Stimulated activated CD8-positive, alpha-beta memory T cell treated with anti-CD3 and anti-CD28 coated beads, Interleukin-4, amount 100 ng/mL, for 4 hours (primary cell): ENCODE data around the gene PLBD2.

Experiments
- DNase-seq, 2 donors: peaks; one replicate each; pipeline ENCODE4 v3.0.0-alpha.2; 2020; ENCODE audit warnings: low read depth in 2 of 2, low spot score in 1 of 2

The PLBD2 gene

DNA sequence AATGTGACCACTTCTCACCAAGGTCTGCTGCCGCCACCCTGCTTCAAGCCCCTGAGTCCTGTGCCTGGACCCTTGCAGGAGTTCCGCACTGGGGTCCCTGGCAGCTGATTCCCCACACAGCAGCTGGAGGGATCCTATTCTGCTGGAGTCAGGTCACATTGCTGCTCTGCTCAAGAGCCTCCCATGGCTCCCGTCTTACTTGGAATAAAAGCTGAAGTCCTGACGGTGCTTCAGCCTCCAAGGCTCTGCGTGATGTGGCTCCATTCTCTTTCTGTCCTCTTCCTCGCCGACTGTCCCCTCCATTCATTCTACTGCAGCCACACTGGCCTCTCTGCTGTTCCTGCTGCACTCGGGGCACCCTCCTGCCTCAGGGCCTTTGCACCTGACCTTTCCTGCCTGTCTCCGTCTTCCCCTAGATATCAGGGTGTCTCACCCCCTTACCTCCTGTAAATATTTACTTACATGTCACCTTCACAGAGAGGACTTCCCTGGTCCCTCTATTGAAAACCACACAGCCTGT is 56.2 kb downstream of the PLBD2 start:
- no peak for DNase-seq

DNA sequence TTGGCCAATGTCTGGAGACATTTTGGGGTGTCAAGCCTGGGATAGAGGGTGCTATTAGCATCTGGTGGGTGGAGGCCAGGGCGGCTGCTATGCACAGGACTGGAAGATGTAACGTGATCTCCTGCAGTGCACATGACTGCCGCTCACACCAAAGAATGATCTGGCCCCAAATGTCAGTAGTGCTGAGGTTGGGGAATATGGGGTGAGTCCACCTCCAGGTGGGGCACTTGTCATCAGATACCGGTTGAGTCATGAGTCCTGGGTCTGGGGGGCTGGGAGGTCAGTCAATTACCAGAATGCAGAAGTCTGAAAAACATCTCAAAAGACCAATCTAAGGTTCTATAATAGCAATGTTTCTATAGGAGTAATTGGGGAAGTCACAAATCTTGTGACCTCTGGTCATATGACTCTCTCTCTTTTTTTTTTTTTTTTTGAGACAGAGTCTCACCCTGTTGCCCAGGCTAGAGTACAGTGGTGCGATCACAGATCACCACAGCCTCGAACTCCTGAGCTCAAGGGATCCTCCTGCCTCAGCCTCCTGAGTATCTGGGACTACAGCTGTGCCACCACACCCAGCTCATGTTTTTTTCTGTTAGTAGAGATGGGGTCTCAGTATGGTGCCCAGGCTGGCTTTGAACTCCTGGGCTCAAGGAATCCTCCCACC is 57.8 kb downstream of the PLBD2 start:
- DNase-seq, result no peak

DNA sequence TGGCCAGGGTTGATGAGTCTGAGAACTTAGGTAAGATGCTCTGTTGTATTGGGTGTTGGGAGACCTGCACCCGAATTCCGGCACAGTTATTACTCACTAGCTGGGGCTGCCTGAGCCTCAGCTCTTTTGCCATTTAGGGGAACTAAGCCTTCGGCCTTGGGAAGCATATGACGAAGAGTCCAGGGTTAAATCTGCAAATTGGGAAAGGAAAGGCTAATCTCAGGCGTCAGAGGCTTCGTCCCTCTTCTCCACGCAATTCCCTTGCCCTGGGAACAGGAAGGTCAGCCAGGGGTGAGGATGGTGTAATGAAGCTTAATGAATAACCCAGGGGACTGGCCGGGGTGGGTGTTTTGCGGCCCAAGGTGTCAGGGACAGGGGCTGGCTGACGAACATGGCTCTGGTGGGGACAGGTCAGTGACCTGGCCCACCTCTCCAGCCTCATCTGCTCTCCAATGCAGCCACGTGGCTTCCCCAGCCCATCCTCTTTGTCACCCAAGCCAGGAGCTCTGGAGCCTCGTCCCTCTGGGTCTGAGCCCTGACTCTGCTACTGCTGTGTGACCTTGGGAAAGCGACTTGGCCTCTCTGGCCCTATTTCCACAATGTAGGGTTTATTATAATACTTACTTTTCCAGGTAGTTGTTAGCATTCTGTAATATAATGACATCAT is 60.0 kb downstream of the PLBD2 start:
- DNase-seq, result no peak

DNA sequence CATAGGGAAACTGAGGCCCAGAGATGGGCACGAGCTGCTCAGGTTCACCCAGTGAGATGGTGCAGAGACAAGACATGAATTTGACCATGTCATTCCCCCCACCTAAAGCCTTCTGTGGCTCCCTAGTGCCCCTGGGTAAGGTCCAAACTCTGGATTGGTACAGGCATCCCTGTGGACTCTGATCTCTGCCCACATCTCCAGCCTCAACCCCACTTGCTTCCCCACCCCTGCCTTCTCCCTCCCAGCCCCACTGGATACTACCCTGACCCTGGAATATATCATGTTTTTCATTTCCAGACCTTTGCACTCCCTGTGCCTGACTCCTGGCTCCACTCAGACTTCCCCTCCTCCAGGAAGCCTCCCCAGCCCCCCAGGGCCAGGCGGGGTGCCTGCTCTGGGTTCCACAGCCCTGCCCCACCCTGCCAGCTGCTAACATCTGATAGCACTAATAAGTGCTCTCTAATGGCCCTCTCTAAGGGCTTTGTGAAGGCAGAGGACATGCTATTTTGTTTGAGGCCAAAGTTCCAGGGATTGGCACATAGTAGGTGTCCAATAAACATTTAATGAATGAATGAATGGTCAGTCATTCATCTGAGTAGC is 62.7 kb downstream of the PLBD2 start:
- DNase-seq, result no peak

DNA sequence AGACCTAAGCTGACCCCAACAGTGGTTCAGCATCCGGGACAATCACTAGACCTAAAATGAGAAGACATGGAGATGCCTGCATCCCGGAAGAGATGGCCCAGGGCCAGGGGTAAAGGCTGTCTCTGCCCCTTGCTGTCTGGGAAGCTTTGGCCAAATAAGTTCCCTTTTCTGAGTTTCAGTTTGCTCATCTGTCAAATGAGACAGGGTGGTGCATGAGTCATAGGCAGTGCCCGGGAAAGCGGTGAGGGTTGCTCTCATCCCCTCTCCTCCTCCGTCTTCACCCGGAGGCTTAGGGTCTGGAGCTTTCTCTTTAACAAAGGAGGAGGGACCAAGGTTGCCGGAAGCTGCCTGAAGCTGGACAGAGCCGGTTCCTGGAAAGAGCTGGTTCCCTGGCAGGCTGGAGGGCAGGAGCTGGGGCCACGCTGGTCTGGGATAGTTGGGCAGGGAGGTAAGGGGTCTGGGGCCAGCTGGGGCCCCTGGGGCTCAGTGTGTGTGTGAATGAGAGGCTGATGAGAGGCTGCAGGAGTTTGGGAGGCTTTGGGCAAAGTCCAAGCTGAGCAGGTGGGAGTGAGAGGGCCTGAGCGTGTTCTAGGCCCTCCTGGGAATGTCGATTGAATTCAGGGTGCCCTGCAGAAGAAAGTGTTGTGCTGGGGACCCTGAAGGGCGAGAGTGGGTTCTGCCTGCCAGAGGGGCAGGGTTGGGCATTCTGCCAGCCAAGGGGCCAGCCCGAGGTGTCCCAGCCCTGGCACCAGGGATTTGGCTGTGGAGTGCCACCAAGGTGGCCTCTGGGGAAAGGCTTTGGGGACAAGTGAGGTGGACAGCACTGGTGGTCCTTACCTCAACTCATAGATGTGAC is 63.9 kb downstream of the PLBD2 start, which contains the start of gene SDSL:
SDSL (plus strand) TSS at position 351 of the 856 bp plus-strand sequence. CDS start 5,603 bp downstream, outside the sequence.
- no peak for DNase-seq

DNA sequence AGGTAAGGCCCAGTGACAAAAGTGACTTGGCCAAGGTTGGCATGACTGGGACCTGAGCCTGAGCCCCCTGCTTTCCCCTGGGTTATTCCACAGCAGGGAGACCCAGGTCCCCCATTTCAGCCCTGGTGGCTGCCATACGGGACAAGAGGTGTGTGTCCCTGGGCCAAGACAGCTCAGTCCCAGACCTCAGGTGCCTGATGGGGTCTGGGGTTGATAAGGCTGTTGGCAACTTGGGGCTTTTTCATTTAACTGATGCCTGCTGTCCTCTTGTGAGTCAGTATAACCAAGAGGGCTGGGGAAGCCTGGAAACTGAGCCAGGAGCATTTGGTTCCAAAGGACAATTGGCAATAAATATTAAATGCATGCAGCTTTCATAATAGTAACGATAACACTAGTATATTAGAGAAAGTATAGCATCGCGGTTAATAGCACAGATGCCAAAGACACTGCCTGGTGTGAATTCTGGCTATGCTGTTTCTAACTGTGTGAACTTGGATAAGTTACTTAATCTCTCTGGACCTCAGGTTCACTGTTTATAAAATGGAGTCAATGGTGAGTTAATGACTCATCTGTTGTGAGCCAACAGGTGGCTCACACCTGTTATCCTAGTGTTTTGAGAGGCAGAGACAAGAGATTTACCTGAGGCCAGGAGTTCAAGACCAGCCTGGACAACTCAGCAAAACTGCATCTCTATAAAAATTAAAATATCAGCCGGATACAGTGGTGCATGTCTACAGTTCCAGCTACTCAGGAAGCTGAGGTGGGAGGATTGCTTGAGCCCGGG is 64.7 kb downstream of the PLBD2 start:
- DNase-seq, result no peak

DNA sequence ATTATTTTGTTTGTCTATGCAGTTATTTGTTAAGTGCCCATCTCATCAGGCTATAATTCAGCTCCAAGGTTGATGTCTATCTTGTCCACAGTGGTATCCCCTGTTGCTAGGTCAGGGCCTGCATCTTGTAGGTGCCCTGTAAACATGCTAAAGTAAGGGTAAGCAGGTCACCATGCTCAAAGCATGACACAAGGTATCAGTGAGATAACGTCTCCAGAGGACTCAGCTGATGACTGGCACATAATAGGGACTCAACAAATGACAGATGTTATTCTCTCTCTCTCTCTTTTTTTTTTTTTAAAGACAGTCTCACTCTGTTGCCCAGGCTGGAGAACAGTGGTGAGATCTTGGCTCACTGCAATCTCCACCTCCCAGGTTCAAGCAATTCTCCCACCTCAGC is 66.1 kb downstream of the PLBD2 start:
- no peak for DNase-seq

DNA sequence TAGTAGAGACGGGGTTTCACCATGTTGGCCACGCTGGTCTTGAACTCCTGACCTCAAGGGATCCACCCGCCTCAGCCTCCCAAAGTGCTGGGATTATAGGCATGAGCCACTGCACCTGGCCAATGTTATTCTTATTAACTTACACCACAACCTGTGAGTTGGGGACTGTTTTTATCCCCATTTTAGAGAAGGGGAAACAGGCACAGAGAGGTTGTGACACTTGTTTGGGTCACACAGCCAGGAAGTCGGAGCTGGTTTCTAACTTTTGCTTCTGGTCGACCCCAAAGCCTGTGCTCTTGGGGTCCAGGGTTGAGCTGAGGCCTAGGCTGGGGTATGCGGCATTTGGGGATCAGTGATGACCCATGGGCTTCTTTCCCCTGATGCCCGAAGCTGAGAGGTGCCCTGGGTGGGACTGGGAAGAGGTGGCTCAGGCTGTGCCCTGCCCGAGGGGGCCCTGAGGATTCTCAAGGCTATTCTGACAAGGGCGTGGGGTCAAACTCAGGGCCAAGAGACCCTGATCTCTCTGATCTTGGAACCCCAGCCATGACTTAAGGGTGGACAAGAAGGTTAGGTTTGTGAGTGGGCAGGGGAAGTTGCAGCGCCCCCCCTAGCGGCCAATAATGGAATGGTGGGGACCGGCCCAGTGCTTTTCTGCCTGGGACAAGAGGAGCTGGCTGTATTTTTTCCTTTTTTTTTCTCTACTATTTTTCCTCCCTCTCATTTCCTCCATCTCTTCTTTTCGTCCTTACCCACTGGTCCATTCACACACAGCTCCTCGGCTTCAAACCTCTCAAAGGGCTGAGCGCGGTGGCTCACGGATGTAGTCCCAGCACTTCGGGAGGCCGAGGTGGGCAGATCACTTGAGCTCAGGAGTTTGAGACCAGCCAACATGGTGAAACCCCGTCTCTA is 66.8 kb downstream of the PLBD2 start:
- peak in 1 of 2 donors; percentile 18 for DNase-seq

DNA sequence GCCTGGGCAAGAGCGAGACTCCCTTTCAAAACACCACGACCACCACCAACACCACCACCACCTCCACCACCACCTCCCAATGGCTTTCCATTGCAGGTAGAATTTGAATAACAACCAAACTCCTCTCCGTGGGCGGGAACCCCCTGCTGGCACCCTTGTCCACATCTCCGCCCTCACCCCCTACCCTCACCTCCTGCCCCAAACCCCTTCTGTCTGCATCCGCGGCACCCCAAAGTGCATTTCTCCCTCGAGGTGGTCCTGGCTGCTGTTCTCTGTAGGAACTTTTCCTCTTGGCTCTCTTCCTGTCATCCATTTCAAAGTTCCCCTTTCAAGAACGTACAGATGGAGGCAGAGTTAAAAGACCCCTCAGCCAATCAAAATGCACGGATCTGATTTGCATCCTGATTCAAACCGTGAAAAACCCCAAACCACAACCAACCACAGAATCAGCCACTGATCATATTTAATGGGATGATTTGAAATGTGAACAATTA is 67.6 kb downstream of the PLBD2 start:
- no peak for DNase-seq

DNA sequence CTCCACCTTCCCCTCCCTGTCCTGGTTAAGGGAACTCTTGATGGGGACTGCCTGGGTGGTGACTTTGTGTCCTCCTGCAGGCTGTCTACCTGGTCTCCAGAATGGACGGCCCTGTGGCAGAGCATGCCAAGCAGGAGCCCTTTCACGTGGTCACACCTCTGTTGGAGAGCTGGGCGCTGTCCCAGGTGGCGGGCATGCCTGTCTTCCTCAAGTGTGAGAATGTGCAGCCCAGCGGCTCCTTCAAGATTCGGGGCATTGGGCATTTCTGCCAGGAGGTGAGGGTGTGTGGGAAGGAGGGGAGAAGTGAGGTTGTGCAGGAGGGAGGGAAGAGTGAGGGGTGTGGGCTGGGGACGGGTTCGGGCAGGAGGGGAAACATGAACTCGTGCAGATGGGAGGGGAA is 69.5 kb downstream of the PLBD2 start:
- DNase-seq, result no peak

DNA sequence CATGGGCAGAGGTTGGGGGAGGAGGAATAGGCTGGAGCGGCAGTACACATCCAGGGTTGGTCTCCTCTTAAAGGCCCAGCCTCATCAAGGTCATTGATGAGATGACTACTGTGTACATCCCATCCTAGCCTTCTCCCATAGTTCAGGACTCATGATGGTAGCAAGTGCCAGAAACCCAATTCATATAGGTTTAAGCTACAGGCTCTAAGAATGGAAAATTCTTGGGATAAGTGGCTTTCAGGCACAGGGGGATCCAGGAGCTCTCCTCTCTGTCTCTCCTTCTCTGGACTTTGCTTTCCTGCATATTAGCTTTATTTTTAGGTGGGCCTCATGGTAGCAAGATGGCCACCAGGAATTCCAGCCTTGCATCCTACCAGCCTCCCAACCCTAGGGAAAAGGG is 70.1 kb downstream of the PLBD2 start:
- no peak for DNase-seq

DNA sequence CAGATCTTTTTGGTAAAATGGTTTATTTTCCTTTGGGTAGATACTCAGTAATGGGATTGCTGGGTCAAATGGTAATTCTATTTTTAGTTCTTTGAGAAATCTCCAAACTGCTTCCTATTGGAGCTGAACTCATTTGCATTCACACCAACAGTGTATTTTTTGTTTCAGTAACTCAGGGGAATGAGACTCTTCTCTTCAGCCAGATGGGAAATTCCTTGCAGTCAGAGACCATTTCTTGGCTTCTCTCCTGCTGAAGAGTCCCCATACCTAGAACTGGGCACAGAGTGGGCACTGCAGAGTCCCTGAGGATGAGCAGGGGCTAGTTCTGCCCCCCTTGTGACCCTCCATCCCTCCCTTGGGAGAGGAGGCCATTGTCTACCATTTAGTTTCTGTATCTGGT is 74.6 kb downstream of the PLBD2 start:
- DNase-seq, result no peak

DNA sequence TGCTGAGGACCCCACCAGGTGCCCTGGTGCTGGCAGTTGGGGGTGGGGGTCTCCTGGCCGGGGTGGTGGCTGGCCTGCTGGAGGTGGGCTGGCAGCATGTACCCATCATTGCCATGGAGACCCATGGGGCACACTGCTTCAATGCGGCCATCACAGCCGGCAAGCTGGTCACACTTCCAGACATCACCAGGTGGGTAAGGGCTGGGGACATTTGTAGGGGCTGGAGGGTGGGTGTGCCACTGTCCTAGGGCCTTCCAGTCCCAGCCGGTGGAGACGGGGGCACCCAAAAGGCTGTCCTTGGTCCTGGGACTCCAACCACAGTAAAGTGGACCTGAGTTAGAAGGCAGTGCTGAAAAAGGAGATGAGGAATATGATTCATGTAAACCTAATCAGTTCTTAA is 77.0 kb downstream of the PLBD2 start:
- DNase-seq, result no peak

DNA sequence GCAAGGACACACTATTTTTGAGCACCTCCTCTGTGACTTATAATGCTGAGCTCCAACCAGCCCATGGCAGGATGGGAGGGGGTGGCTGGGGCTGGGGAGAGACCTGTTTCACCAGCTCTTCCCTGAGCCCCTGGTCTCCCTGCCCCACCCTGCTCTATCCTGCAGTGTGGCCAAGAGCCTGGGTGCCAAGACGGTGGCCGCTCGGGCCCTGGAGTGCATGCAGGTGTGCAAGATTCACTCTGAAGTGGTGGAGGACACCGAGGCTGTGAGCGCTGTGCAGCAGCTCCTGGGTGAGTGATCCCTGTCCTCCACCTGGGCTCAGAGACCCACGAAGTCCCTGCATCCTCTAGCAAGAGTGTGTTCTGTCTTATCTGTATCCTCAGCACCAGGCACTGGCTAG is 78.2 kb downstream of the PLBD2 start:
- no peak for DNase-seq

DNA sequence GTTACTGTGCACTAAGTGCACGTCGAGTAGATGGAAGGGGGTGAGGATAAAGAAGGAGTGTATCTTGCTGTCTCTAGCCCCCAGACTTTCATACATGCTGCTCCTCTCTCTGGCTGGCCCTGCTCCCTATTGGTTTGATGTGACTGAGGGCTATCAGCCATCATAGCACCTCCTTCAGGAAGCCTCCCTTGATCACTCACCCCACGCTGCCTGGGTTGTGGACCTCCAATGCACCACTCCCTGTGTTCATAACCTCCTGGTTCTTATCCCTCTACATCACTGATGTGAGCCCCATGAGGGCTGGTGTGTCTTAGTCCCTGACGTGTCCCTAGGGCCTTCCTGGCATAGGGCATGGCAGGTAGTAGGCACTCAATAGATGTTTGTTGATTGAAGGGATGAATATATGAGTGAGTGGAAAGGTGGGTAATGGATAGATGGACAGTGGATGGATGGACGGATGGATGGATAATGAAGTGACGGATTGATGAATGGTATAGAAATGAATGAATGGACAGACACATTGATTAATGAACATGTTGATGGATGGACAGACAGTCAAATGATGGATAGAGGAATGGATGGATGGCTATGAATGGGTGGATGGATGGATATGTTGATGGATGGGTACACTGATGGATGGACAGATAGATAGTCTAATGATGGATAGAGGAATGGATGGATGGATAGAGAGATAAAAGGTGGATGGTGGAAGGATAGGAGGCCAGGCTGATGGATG is 78.8 kb downstream of the PLBD2 start:
- no peak for DNase-seq

DNA sequence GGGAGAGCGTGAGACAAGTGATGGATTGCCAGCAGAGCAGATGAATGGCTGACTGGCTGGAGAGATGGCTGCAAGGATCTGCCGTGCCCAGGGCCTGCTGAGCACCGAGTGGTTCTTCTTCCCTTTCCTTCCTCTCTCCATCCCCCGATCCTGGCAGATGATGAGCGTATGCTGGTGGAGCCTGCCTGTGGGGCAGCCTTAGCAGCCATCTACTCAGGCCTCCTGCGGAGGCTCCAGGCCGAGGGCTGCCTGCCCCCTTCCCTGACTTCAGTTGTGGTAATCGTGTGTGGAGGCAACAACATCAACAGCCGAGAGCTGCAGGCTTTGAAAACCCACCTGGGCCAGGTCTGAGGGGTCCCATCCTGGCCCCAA is 79.3 kb downstream of the PLBD2 start:
- no peak for DNase-seq

DNA sequence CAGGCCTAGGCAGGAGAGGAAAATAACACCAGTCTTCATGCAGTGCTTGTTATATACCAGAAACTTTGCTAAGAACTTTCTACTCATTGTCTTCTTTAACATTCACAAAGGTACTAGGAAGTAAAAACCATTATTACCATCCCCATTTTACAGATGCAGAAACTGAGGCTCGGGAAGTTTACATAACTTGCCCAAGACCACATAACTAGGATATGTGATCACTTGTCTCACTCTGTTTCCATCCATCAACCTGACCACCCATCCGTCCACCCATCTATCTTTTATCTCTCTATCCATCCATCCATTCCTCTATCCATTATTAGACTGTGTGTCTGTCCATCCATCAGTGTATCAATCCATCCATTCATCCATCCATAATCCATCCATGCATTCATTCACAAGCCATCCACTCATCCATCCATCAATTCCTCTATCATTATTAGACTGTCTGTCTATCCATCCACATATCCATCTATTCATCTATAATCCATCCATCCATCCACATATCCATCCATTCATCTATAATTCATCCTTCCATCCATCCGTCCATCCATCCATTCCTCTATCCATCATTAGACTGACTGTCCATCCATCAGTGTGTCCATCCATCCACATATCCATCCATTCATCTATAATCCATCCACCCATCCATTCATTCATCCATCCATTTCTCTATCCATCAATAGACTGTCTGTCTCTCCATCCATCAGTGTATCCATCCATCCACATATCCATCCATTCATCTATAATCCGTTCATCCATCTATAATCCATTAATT is 80.3 kb downstream of the PLBD2 start:
- DNase-seq, result no peak

DNA sequence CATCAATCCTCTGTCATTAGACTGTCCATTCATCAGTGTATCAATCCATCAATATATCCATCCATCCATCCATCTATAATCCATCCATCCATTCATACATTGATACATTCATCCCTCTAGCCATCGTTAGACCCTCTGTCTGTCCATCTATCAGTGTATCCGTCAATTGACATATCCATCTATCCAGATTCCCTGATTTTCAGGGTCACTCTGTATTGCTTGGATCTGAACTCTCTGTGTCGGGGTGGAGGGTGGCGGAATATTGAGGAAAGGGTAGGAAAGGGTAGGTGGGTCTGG is 80.9 kb downstream of the PLBD2 start:
- DNase-seq, result no peak
